Heart right ventricle (tissue), 16 donors: ENCODE measurements around the gene TMEM39A. TPM values are rescaled to one million over a fixed set of nuclear protein-coding genes. Genes with fewer than 3 reads are reported as not detected.
A peak's percentile ranks its signal among the peaks of the same experiment; 100 is the strongest.

Experiments used
- ATAC-seq, 8 donors: fragments of 200-7000 bp; cut with Tn5 transposase; one replicate each; pipeline ENCODE4 v1.9.1; 2020; ENCODE audit warnings: mild to moderate bottlenecking in 8 of 8, moderate library complexity in 8 of 8, moderate number of reproducible peaks in 1 of 8
- DNase-seq, 2 donors: peaks; one replicate each; pipeline ENCODE4 v3.0.0-alpha.2; 2020
- H3K27ac ChIP-seq, 10 donors: fragments of 200-600 bp; sonication (generic) in 2 of 10; one replicate each; pipeline versions ENCODE4 v1.5.0 to v1.8.0; 2020 to 2022; ENCODE audit warnings: mild to moderate bottlenecking in 3 of 10
- H3K27me3 ChIP-seq, 7 donors: fragments of 200-600 bp; one replicate each; pipeline ENCODE4 v1.8.0; 2021 to 2022; ENCODE audit warnings: mild to moderate bottlenecking in 2 of 7
- H3K36me3 ChIP-seq, 9 donors: fragments of 200-600 bp; sonication (generic) in 1 of 9; one replicate each; pipeline versions ENCODE4 v1.5.0 to v1.8.0; 2020 to 2022; ENCODE audit warnings: mild to moderate bottlenecking in 2 of 9
- H3K4me1 ChIP-seq, 9 donors: fragments of 200-600 bp; sonication (generic) in 1 of 9; one replicate each; pipeline versions ENCODE4 v1.5.0 to v1.8.0; 2020 to 2022; ENCODE audit warnings: mild to moderate bottlenecking in 4 of 9
- H3K4me3 ChIP-seq, 10 donors: fragments of 200-600 bp; sonication (generic) in 2 of 10; one replicate each; pipeline versions ENCODE4 v1.5.0 to v1.8.0; 2020 to 2022; ENCODE audit warnings: mild to moderate bottlenecking in 7 of 10, moderate library complexity in 2 of 10
- H3K9me3 ChIP-seq, 11 donors: fragments of 200-600 bp in 10 of 11; sonication (generic) in 2 of 11; one replicate each; pipeline versions ENCODE4 v1.5.0 to v1.8.0; 2013 to 2022; ENCODE audit warnings: mild to moderate bottlenecking in 2 of 11, control low read depth in 1 of 11, moderate library complexity in 1 of 11
- WGBS, 2 donors: extraction: QIAGEN DNeasy Blood & Tissue Kit; methylation state at CpG; one replicate each; pipeline ENCODE4 v1.1.7; 2013; ENCODE audit warnings: inconsistent platforms in 1 of 2; 5-methylcytosine and 5-hydroxymethylcytosine counted together
- intact Hi-C, 10 donors: fragments of 100-400 bp; cut with DNase I; formaldehyde crosslinking; loops; one replicate each; pipeline versions ENCODE4 v1.11.1 to v1.14.2; 2022
- long read RNA-seq, 3 donors: library from polyadenylated mRNA; unstranded; transcript quantifications; one replicate each; pipeline ENCODE4 v2.0.0, GENCODE V29; 2020 to 2021
- polyA plus RNA-seq, 2 donors: library from polyadenylated mRNA; stranded (reverse); fragments of 200-250 nt; gene quantifications; one replicate each; pipeline ENCODE4 v1.2.3, GENCODE V29; 2013
- total RNA-seq, 10 donors: library from RNA; stranded (reverse); fragmentation: NEBNext Ultra II Directional in 3 of 10; extraction: Animal tissue kit (Norgen Biotek cat#: 25700) in 3 of 10; gene quantifications; one replicate each; pipeline versions ENCODE4 v1.2.1 to v1.2.4, GENCODE V29; 2021 to 2023
- TF ChIP-seq, protein P1 (sequence below), 9 donors: fragments of 200-600 bp; sonication (generic) in 2 of 9; IDR thresholded peaks; one replicate each; pipeline versions ENCODE4 v1.5.0 to v1.8.0; 2021 to 2022; ENCODE audit warnings: antibody characterized with exemption in 9 of 9, mild to moderate bottlenecking in 5 of 9, moderate library complexity in 1 of 9
- donor health status: Arrhythmogenic right ventricular cardiomyopathy.
- donor health status: ischemic (EF 13 %, LVEDD 7.1; RV severe dilation, severe dysfunction).
- donor health status: healthy with polysubstance abuse.
- donor health status: DM: no; HTN: yes; CAD: no.
- donor health status: DM: no; HTN: no; CAD: no.
- donor health status: ischemic (EF 25% LVEDD 6.9; RV normal size, moderate dysfunction).
- donor health status: ischemic (EF 25% LVEDD 5.7; RV mildly dilated, moderate dysfunction).
- donor health status: healthy.
- donor health status: DM: yes; HTN: yes; CAD: no.
- donor health status: Ischemic cardiomyopathy.
- donor health status: ischemic (EF 35%, LVEDD 5.7; RV mildly dilated, moderate dysfunction).
- donor health status: nonischemic (EF 11% LVEDD 7.7; RV severe dilation, severe dysfunction).
- donor health status: DM: yes; HTN: yes; CAD: no.
- donor health status: PGD.
- donor health status: ischemic (EF 29% LVEDD 5.4; RV normal size, mild dysfunction).
- donor health status: nonischemic (EF 23%, LVEDD 6.1; RV moderate dilation, normal function).

The TMEM39A gene, protein sequence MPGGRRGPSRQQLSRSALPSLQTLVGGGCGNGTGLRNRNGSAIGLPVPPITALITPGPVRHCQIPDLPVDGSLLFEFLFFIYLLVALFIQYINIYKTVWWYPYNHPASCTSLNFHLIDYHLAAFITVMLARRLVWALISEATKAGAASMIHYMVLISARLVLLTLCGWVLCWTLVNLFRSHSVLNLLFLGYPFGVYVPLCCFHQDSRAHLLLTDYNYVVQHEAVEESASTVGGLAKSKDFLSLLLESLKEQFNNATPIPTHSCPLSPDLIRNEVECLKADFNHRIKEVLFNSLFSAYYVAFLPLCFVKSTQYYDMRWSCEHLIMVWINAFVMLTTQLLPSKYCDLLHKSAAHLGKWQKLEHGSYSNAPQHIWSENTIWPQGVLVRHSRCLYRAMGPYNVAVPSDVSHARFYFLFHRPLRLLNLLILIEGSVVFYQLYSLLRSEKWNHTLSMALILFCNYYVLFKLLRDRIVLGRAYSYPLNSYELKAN
- total RNA-seq (10 to 100 TPM in 9 of 10 donors, 1 to 10 TPM in 1; 9.7 to 25.8 (median 13.5) TPM), polyA plus RNA-seq (10 to 100 TPM in 1 of 2 donors, 1 to 10 TPM in 1; 8.4 to 11.9 TPM)
- long read RNA-seq, donor 1, full-length matches to known transcripts = 5 of 19 reads
- long read RNA-seq, donor 1, partial matches to known transcripts = 2 of 19 reads
- long read RNA-seq, donor 1, other reads (novel, unspliced or antisense) = 12 of 19 reads
- long read RNA-seq, donor 2, full-length matches to known transcripts = 4 of 10 reads
- long read RNA-seq, donor 2, partial matches to known transcripts = 3 of 10 reads
- long read RNA-seq, donor 2, other reads (novel, unspliced or antisense) = 3 of 10 reads
- long read RNA-seq, donor 3, full-length matches to known transcripts = 14 of 27 reads
- long read RNA-seq, donor 3, partial matches to known transcripts = 5 of 27 reads
- long read RNA-seq, donor 3, other reads (novel, unspliced or antisense) = 8 of 27 reads

DNA sequence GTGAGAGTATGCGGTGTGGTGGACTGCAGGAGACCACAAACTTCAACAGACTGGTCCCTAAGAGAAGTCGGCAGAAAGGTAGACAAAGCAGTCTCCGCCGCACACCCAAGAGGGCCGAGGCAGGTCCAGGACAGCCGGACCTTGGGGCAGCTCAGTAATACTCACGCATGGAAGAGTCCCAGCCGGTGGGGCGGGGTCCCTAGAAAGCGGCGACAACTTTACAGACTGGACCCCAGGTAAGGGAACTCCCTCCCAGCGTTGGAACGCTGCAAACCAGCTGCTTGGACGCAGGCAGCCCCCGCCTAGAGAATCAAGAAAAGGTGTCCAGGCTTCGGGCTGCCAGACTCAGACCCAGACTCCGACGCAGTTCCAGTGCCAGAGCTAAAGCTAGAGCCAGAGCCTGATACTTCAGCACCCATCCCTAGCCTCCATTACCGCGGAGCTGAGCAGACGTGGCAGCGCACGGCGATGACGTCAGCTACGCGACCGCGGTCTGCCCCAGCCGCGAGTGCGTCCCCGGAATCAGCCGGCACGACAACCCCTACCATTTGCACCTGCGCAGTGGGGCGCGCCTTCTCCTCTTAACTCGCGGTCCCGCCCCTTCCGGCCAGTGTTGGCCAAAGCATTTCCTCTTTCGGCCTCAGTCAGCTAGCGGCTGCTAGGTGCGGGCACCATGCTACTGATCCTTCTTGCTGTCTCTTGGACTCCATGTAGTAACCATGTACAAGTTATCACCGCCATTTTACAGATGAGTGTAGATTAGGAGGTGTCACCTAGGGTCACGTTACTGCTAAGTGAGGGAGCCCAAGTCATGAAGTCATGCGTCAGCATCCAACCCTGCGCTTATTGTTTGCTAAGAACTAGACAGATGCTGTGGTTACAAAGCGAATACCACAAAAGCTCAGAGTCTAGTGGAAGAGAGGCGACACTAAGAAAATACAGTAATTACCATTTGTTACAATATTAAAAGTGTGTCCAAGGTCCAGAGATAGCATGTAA, at the start of gene TMEM39A:
Gene TMEM39A (minus strand): TSS at position 445 of the 999 bp plus-strand sequence. CDS start 1,541 bp downstream, outside the sequence.
- peak; percentile 97 to 99 (median 99) for ATAC-seq
- peaks cover 0 to 37% (median 13%) of the 10 kb centered on the region in 9 donors for H3K36me3 ChIP-seq
- TF ChIP-seq, protein P1, sequence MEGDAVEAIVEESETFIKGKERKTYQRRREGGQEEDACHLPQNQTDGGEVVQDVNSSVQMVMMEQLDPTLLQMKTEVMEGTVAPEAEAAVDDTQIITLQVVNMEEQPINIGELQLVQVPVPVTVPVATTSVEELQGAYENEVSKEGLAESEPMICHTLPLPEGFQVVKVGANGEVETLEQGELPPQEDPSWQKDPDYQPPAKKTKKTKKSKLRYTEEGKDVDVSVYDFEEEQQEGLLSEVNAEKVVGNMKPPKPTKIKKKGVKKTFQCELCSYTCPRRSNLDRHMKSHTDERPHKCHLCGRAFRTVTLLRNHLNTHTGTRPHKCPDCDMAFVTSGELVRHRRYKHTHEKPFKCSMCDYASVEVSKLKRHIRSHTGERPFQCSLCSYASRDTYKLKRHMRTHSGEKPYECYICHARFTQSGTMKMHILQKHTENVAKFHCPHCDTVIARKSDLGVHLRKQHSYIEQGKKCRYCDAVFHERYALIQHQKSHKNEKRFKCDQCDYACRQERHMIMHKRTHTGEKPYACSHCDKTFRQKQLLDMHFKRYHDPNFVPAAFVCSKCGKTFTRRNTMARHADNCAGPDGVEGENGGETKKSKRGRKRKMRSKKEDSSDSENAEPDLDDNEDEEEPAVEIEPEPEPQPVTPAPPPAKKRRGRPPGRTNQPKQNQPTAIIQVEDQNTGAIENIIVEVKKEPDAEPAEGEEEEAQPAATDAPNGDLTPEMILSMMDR (IDR thresholded peaks at IDR 0.05) = peak in 4 of 9 donors; percentile 5 to 34 (median 18)
- H3K4me1 ChIP-seq = peaks cover 0 to 56% (median 26%) of the 10 kb centered on the region in 9 donors
- H3K9me3 ChIP-seq = no peaks in the 10 kb centered on the region
- intact Hi-C loops = loop anchor here in 6 of 10 donors (5.0 to 10.0 kb wide), 5 partner anchors 179 to 221 kb away; no protein-coding TSS in a partner anchor
- H3K27me3 ChIP-seq = no peaks in the 10 kb centered on the region
- H3K27ac ChIP-seq = peak within 1 kb of the TSS; percentile 53 to 93 (median 80)
- peak; percentile 100 for DNase-seq
- H3K4me3 ChIP-seq = peak within 1 kb of the TSS; percentile 63 to 94 (median 78)
- 5 to 6% methylated on average over 51 of the region's 51 CpGs for WGBS, 2 donors

DNA sequence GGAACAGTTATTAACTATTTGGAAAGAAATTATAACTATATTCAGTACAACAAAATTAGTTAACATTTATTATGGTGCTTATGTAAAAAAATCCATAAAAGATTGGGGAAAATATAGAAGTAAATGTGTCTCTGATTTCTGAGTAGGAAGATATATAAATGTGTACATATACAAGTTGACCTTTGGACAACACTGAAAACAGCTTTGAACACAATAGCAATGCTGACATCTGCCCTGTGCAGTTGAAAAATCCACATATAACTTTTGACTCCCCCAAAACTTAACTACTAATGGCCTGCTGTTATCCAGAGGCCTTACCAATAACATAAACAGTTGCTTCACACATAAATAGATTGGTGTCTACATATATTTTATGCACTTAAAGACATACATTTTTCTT, 47.3 kb upstream of the TMEM39A start:
- Histone ChIP-seq H3K4me1 (peaks cover 0 to 20% (median 0%) of the 10 kb centered on the region in 9 donors), H3K36me3 (peaks cover 0 to 100% (median 24%) of the 10 kb centered on the region in 9 donors), H3K9me3 (no peaks in the 10 kb centered on the region), H3K27ac (no peak overlapping the region), H3K27me3 (no peaks in the 10 kb centered on the region), H3K4me3 (no peak overlapping the region)
- intact Hi-C loops = loop anchor here in 1 of 10 donors (10.0 kb wide), 1 partner anchor 174 kb away; no protein-coding TSS in a partner anchor
- TF ChIP-seq, protein P1 (IDR thresholded peaks at IDR 0.05) = no peak
- no peak for DNase-seq
- no peak for ATAC-seq

DNA sequence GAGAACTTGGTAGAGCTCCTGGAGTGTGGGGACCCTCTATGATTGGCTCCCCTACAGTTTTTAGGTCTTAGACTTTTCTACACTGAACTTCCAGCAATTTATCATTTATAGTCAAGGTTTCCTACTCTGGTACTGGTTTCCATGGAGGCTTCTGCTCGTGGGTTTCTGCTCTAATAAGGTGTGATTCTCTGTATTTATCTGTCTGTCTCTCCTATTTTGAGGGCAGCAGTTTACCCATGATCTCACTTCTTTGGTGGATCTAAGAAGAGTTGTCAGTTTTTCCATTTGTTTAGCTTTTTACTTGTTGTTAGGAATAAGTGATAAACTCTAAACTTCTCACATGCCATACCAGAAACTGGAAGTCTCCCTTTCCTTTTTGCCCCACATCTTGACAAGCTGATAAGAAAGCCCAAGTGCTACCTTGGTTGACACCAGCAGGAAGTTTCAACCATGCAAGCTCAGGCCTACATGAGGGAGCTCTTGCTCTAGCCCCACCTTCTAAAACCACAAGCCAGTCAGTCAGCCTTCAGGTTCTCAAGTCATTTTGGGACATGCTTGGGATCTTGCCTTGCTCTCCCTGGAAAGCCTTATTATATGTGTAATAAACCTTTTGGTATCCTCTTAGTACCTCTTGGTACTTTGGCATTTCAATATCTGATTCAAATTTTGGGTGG, 44.9 kb upstream of the TMEM39A start:
- 73 to 81% methylated on average over 1 of the region's 1 CpG for WGBS, 2 donors
- ATAC-seq (no peak), DNase-seq (no peak)
- TF ChIP-seq, protein P1 (IDR thresholded peaks at IDR 0.05) = no peak
- Histone ChIP-seq H3K27me3 (no peaks in the 10 kb centered on the region), H3K9me3 (no peaks in the 10 kb centered on the region), H3K27ac (no peak overlapping the region), H3K4me3 (no peak overlapping the region), H3K4me1 (peaks cover 0 to 20% (median 0%) of the 10 kb centered on the region in 9 donors), H3K36me3 (peaks cover 0 to 100% (median 28%) of the 10 kb centered on the region in 9 donors)
- intact Hi-C loops = no loop called here
